SK-N-SH (cell line): ENCODE data around the gene ZER1. TPM values are rescaled to one million over a fixed set of nuclear protein-coding genes. Genes with fewer than 3 reads are reported as not detected.

Source experiments
- CTCF ChIA-PET: fragments of 300-600, 350-600 bp; formaldehyde crosslinking; extraction: SDS; loops from one replicate; lab custom pipeline; 2021; lab: Yijun Ruan, JAX
- POLR2A ChIA-PET: fragments of 350-600 bp; sonication (Branson Sonifier 250); formaldehyde crosslinking; extraction: SDS; loops from one replicate; lab custom pipeline; 2020; ENCODE audit warnings: antibody characterized with exemption, inconsistent platforms; lab: Yijun Ruan, JAX
- DNase-seq: peaks from one replicate; pipeline ENCODE4 v3.0.0; 2012
- H2AFZ ChIP-seq: fragments of 200-600 bp; sonication (generic); 2 replicates; pipeline ENCODE4 v1.8.1; 2016; ENCODE audit warnings: antibody characterized with exemption, mild to moderate bottlenecking, low read depth
- H3F3A ChIP-seq: fragments of 200-600 bp; sonication (generic); replicated peaks from 2 replicates; pipeline ENCODE3; 2016; ENCODE audit warnings: antibody characterized with exemption, mild to moderate bottlenecking; ENCODE audit not compliant: insufficient read depth
- H3K27ac ChIP-seq, 2 experiments: fragments of 200-500 bp in 1 of 2; fragments of 200-600 bp in 1 of 2; sonication (Bioruptor generic) in 1 of 2; sonication (generic), shearing (Covaris generic) in 1 of 2; 2 replicates each; pipeline versions ENCODE4 v1.5.1 to v1.6.1; 2014 to 2016; ENCODE audit warnings: low read depth in 2 of 2, inconsistent platforms in 1 of 2, low read length in 1 of 2, mild to moderate bottlenecking in 1 of 2, mixed read lengths in 1 of 2
- H3K27me3 ChIP-seq: fragments of 200-600 bp; sonication (generic), shearing (Covaris generic); 2 replicates; pipeline ENCODE4 v1.6.1; 2016; ENCODE audit warnings: mixed run types; ENCODE audit not compliant: insufficient read depth
- H3K36me3 ChIP-seq, 2 experiments: fragments of 200-500 bp in 1 of 2; fragments of 200-600 bp in 1 of 2; sonication (Bioruptor generic) in 1 of 2; sonication (generic) in 1 of 2; replicated peaks in 1 of 2; 2 replicates each; pipeline versions ENCODE3 to v1.5.1; 2014 to 2016; ENCODE audit warnings: low read length in 1 of 2, mild to moderate bottlenecking in 1 of 2; ENCODE audit not compliant: insufficient read depth in 2 of 2, control insufficient read depth in 1 of 2
- H3K4me1 ChIP-seq, 2 experiments: fragments of 200-500 bp in 1 of 2; fragments of 200-600 bp in 1 of 2; sonication (Bioruptor generic) in 1 of 2; sonication (generic), shearing (Covaris generic) in 1 of 2; 2 replicates each; pipeline versions ENCODE4 v1.5.1 to v1.6.1; 2014 to 2016; ENCODE audit warnings: low read depth in 1 of 2, low read length in 1 of 2, mixed run types in 1 of 2; ENCODE audit not compliant: insufficient read depth in 2 of 2, control insufficient read depth in 1 of 2
- H3K4me2 ChIP-seq: fragments of 200-600 bp; sonication (generic), shearing (Covaris generic); 2 replicates; pipeline ENCODE4 v1.6.1; 2017; ENCODE audit warnings: mixed run types
- H3K4me3 ChIP-seq, 2 experiments: fragments of 200-500 bp in 1 of 2; fragments of 200-600 bp in 1 of 2; sonication (Bioruptor generic) in 1 of 2; sonication (generic), shearing (Covaris generic) in 1 of 2; 2 replicates each; pipeline versions ENCODE4 v1.5.1 to v1.8.1; 2014 to 2016; ENCODE audit warnings: low read depth in 2 of 2, inconsistent platforms in 1 of 2, low read length in 1 of 2, mild to moderate bottlenecking in 1 of 2, mixed read lengths in 1 of 2, moderate library complexity in 1 of 2
- H3K79me2 ChIP-seq: fragments of 200-600 bp; sonication (generic); 2 replicates; pipeline ENCODE4 v1.8.1; 2017; ENCODE audit warnings: mild to moderate bottlenecking; ENCODE audit not compliant: insufficient read depth
- H3K9ac ChIP-seq: fragments of 200-600 bp; sonication (generic); 2 replicates; pipeline ENCODE4 v1.6.1; 2017; ENCODE audit warnings: mixed run types
- H3K9me2 ChIP-seq: fragments of 200-600 bp; sonication (generic); 2 replicates; pipeline ENCODE4 v1.6.1; 2017; ENCODE audit warnings: mixed run types
- H3K9me3 ChIP-seq: fragments of 200-600 bp; sonication (generic); 2 replicates; pipeline ENCODE4 v1.6.1; 2017; ENCODE audit warnings: mixed run types, mild to moderate bottlenecking, moderate library complexity
- H4K20me1 ChIP-seq: fragments of 200-600 bp; sonication (generic); 2 replicates; pipeline ENCODE4 v1.6.1; 2017; ENCODE audit warnings: mild to moderate bottlenecking, mixed run types; ENCODE audit not compliant: insufficient read depth
- ELF1 ChIP-seq: IDR thresholded peaks from 2 replicates; pipeline ENCODE4 v1.4.0; 2012
- MXI1 ChIP-seq: IDR thresholded peaks from 2 replicates; pipeline ENCODE4 v1.6.1; 2012; ENCODE audit warnings: mild to moderate bottlenecking, low read depth, low read length, improper control_type of control experiment
- NRF1 ChIP-seq: IDR thresholded peaks from 2 replicates; pipeline ENCODE4 v1.6.1; 2012; ENCODE audit warnings: low read depth, mild to moderate bottlenecking, low read length
- SIN3A ChIP-seq: IDR thresholded peaks from 2 replicates; pipeline ENCODE4 v1.6.1; 2012; ENCODE audit warnings: low read depth, mild to moderate bottlenecking, low read length, moderate library complexity, borderline replicate concordance
- TCF12 ChIP-seq: IDR thresholded peaks from 2 replicates; pipeline ENCODE4 v1.4.0; 2012
- WGBS: methylation state at CpG from one replicate; pipeline ENCODE4 v1.1.6; 2017; ENCODE audit warnings: low lambda C conversion rate; 5-methylcytosine and 5-hydroxymethylcytosine counted together
- polyA plus RNA-seq, 3 experiments: library from polyadenylated mRNA; depleted of rRNA; stranded (reverse); fragments of >200 nt; gene quantifications; 2 replicates each; pipeline ENCODE4 v1.2.3, GENCODE V29; 2012
- TF ChIP-seq, protein P1 (sequence below): IDR thresholded peaks from 2 replicates; pipeline ENCODE4 v1.4.0; 2012; ENCODE audit warnings: low read depth, borderline replicate concordance
- TF ChIP-seq, protein P2 (sequence below): IDR thresholded peaks from 2 replicates; pipeline ENCODE4 v1.4.0; 2012; ENCODE audit warnings: low read depth, borderline replicate concordance
- TF ChIP-seq, protein P3 (sequence below): IDR thresholded peaks from 2 replicates; pipeline ENCODE4; 2012

ZER1 gene
- polyA plus RNA-seq, 1 of the 3 experiments (the other 2 are of a cell fraction) = 30.9 TPM

DNA sequence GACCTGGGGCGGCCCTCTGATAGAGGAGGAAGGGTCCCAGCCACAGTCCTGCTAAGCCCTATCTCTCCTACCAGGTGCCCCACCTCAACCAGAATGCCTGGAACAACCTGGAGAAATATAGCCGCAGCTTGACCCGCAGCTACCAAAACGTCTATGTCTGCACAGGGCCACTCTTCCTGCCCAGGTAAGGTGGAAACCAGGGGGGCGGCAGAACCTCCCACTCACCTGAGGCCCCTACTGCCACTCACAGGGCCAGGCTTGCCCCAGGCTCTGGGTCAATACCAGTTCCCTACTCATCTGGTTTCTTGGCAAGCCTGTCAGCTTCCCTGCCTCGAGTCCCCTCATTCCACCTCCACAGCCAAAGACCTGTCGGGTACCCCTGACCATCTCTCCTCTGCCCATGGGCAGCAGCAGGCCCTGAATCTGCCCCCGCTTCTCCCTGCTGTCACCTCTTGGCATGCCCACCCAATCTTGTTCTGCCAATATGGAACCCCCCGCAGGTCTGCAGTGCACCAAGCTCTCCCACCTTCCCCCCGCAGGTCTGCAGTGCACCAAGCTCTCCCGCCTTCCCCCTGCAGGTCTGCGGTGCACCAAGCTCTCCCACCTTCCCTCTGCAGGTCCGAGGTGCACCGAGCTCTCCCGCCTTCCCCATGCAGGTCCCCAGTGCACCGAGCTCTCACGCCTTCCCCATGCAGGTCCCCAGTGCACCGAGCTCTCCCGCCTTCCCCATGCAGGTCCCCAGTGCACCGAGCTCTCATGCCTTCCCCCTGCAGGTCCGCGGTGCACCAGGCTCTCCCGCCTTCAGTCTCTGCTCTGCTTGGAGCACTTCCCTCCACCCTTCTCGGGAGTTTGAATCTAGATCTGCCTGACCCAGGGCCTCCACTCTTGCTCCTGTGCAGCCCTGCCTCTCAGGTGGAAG lies 49.2 kb upstream of the ZER1 start (continued):
- TF ChIP-seq, protein P1, sequence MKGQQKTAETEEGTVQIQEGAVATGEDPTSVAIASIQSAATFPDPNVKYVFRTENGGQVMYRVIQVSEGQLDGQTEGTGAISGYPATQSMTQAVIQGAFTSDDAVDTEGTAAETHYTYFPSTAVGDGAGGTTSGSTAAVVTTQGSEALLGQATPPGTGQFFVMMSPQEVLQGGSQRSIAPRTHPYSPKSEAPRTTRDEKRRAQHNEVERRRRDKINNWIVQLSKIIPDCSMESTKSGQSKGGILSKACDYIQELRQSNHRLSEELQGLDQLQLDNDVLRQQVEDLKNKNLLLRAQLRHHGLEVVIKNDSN = no peak
- no peak for TF ChIP-seq ELF1
- TF ChIP-seq, all 33 proteins: peak for 0

DNA sequence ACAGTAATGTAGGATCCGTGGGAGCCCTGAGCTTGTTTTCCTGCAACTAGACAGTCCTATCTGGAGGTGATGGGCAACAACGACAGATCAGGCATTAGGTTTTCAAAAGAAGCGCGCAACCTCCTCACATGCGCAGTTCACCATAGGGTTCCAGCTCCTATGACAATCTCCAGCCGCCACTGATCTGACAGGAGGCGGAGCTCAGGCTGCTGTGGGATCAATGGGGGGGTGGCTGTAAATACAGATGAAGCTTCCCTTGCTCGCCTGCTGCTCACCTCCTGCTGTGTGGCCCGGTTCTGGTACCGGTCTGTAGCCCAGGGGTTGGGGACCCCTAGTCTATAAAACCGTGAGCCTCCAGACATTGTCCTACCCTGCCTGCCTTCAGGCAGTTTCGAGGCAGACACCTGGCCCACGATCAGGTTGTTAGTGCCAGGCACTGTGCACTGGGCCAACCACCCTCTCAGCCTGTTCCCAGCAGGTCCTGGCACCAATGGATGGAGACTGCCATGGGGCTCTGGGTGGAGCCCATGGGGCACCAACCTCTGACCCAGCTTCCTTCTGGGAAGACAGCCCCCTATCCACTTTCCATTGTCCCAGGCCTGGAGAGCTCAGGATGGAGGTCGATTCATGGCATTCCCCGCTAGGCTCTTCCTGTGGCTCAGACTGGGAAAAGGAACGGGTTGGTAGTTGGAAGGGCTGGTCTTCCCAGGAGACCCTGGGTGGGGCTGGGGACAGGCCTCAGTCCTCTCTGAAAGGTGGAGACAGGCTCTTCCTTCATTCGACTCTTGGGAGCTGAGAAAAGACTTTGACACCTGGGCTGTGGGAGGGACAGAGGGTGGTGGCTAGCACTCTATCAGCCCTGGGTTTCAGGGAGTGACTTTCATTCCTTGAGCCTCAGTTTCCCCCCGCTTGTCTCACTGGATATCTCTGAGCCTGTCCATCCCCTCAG lies 48.3 kb upstream of the ZER1 start:
- CTCF ChIA-PET = interaction anchor here (0.6 to 4.1 kb wide), 10 partner anchors 9 to 205 kb away, joined by 3 to 34 read pairs (median 7); partner anchors contain the start of genes PKN3 and SPOUT1
- peaks cover 0 to 17% of the 10 kb centered on the region in 2 experiments; a peak in 1 of 4 replicates for H3K4me1 ChIP-seq
- peaks cover 16% of the 10 kb centered on the region for H3F3A ChIP-seq
- H3K9me2 ChIP-seq = no peaks in the 10 kb centered on the region
- peak; percentile 88 for DNase-seq
- H3K4me3 ChIP-seq = peak overlapping the region in 1 of 2 experiments; percentile 60; a peak in 2 of 4 replicates
- H3K9ac ChIP-seq = no peak overlapping the region; the same call in 1 of the 2 replicates
- peak; percentile 91 for TF ChIP-seq MXI1
- TF ChIP-seq, protein P2, sequence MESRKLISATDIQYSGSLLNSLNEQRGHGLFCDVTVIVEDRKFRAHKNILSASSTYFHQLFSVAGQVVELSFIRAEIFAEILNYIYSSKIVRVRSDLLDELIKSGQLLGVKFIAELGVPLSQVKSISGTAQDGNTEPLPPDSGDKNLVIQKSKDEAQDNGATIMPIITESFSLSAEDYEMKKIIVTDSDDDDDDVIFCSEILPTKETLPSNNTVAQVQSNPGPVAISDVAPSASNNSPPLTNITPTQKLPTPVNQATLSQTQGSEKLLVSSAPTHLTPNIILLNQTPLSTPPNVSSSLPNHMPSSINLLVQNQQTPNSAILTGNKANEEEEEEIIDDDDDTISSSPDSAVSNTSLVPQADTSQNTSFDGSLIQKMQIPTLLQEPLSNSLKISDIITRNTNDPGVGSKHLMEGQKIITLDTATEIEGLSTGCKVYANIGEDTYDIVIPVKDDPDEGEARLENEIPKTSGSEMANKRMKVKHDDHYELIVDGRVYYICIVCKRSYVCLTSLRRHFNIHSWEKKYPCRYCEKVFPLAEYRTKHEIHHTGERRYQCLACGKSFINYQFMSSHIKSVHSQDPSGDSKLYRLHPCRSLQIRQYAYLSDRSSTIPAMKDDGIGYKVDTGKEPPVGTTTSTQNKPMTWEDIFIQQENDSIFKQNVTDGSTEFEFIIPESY = no peak
- peak; percentile 89 for TF ChIP-seq SIN3A
- peak; percentile 70 for TF ChIP-seq NRF1
- TF ChIP-seq, protein P3, sequence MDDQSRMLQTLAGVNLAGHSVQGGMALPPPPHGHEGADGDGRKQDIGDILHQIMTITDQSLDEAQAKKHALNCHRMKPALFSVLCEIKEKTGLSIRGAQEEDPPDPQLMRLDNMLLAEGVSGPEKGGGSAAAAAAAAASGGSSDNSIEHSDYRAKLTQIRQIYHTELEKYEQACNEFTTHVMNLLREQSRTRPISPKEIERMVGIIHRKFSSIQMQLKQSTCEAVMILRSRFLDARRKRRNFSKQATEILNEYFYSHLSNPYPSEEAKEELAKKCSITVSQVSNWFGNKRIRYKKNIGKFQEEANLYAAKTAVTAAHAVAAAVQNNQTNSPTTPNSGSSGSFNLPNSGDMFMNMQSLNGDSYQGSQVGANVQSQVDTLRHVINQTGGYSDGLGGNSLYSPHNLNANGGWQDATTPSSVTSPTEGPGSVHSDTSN = peak; percentile 93
- peak; percentile 94 for TF ChIP-seq TCF12
- H3K79me2 ChIP-seq = peaks cover 5% of the 10 kb centered on the region; the same call in 1 of the 2 replicates
- no peaks in the 10 kb centered on the region for H3K9me3 ChIP-seq
- H2AFZ ChIP-seq = no peak overlapping the region
- H3K27me3 ChIP-seq = no peaks in the 10 kb centered on the region
- H3K27ac ChIP-seq = peak overlapping the region; percentile 12 to 61; a peak in 3 of 4 replicates
- H3K4me2 ChIP-seq = peak overlapping the region; percentile 96
- H4K20me1 ChIP-seq = peaks cover 6% of the 10 kb centered on the region; the same call in 1 of the 2 replicates
- POLR2A ChIA-PET = interaction anchor here (1.0 to 2.7 kb wide), 3 partner anchors 10 to 85 kb away, joined by 3 to 13 read pairs (median 5); partner anchors contain the start of gene SPOUT1
- H3K36me3 ChIP-seq = peaks cover 8 to 34% of the 10 kb centered on the region in 2 experiments
- WGBS = 37% methylated on average over 15 of the region's 18 CpGs
